ENCODE results near the gene FKBP1A.
A peak's percentile ranks its signal among the peaks of the same experiment; 100 is the strongest.
"Not testable (repeated sequence)": the region's sequence is repeated elsewhere in the genome, so short reads cannot be mapped to it uniquely, and the experiment has no call there.

Gene FKBP1A

DNA sequence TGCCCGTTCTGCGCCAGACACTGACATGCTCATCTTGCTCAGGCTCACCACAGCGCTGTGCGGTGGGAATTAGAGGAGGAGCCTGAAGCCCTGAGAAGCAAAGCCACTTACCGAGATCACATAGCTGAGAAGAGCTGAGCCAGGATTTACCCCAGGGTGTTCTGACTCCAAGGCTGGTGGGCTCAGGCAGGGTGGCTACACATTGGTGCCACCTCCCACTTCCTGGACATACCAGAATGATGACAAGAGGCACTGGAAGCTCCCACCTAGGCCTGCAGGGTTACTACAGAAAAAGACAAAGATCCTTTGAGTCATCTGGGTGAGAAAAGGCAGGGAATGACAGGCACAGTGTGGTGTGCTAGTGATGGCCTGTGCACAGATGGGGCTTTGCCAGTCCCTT, 24.4 kb upstream of the FKBP1A start:
- H3K36me3 ChIP-seq (ENCODE audit: insufficient read depth, low read length): no peaks in the 10 kb centered on the region
- H3K79me2 ChIP-seq (ENCODE audit: control insufficient read depth, insufficient read depth, low read length, unreplicated experiment): no peaks in the 10 kb centered on the region
- peak overlapping the region; percentile 30 for H2AFZ ChIP-seq (ENCODE audit: low read length, unreplicated experiment)
- peaks cover 42% of the 10 kb centered on the region for H3K4me1 ChIP-seq (ENCODE audit: control insufficient read depth, insufficient read depth, low read length, unreplicated experiment)
- no peaks in the 10 kb centered on the region for H3K27me3 ChIP-seq (ENCODE audit: insufficient read depth, low read length)
- peak overlapping the region; percentile 89 for H3K27ac ChIP-seq (ENCODE audit: low read depth, low read length)
- H3K4me3 ChIP-seq (ENCODE audit: low read depth, low read length): no peak overlapping the region

DNA sequence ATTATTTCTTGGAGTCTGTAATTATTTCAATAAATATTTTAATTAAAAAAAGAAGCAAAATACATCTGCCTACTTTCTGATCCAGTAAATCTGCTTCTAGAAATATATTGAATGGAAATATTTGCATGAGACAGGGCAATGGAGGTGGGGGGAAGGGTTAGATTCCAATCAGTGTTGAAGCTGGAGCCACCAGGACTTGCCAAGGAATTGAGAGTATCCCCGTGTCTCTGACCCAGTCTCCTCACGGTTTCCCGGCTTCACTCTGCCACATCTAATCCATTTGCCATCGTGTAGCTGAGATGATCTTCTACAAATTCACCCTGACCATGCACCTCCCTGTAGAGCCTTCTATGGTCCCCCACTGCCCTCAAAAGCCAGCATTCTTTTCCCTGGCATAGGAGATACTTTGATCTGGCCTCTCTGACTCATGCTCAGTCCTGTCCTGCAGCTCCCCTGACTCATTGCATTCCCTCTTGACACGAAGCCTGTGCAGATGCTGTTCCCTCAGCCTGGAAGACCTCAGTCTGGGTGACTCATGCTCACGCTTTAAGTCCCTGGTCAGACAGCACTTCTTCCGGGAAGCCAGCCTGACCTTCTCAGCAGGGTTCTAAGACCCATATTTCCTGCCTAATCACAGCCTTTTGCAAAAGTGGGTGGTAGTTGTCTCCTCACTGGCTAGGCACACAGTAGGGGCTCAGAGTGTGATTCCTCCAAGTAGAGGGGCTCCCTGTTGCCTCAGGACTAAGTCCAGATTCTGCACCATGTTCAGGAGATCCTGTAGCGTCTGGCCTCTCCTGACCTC, 23.0 kb upstream of the FKBP1A start:
- Histone ChIP-seq H3K79me2 (ENCODE audit: control insufficient read depth, insufficient read depth, low read length, unreplicated experiment) (no peaks in the 10 kb centered on the region), H2AFZ (ENCODE audit: low read length, unreplicated experiment) (peak overlapping the region; percentile 42), H3K4me1 (ENCODE audit: control insufficient read depth, insufficient read depth, low read length, unreplicated experiment) (peaks cover 42% of the 10 kb centered on the region), H3K27ac (ENCODE audit: low read depth, low read length) (peak overlapping the region; percentile 89), H3K27me3 (ENCODE audit: insufficient read depth, low read length) (no peaks in the 10 kb centered on the region), H3K4me3 (ENCODE audit: low read depth, low read length) (peak overlapping the region; percentile 37; the same call in 1 of the 2 replicates), H3K36me3 (ENCODE audit: insufficient read depth, low read length) (no peaks in the 10 kb centered on the region)

DNA sequence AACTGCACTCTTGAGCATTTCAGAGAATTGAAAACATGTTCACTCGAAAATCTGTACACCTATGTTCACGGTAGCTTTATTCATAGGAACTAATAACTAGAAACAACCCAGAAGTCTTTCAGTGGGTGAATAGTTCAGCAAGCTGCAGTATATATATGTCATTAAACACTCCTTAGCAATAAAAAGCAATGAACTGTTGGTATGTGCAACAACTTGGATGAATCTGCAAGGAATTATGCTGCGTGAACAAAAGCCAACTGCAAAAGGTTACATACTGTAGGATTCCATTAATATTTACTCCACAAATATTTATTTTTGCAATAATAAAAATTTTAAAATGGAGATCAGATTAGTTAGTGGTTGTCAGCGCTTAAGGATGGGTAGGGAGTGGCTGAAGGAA, 22.1 kb upstream of the FKBP1A start:
- H3K4me3 ChIP-seq (ENCODE audit: low read depth, low read length): no peak overlapping the region
- H3K79me2 ChIP-seq (ENCODE audit: control insufficient read depth, insufficient read depth, low read length, unreplicated experiment): no peaks in the 10 kb centered on the region
- peaks cover 42% of the 10 kb centered on the region for H3K4me1 ChIP-seq (ENCODE audit: control insufficient read depth, insufficient read depth, low read length, unreplicated experiment)
- no peaks in the 10 kb centered on the region for H3K27me3 ChIP-seq (ENCODE audit: insufficient read depth, low read length)
- H2AFZ ChIP-seq (ENCODE audit: low read length, unreplicated experiment): peak overlapping the region; percentile 15
- H3K36me3 ChIP-seq (ENCODE audit: insufficient read depth, low read length): no peaks in the 10 kb centered on the region
- no peak overlapping the region for H3K27ac ChIP-seq (ENCODE audit: low read depth, low read length)

GRCh38 chr20:1405801-1406200, 12.9 kb upstream of the FKBP1A start:
- H3K27ac ChIP-seq (ENCODE audit: low read depth, low read length): no peak overlapping the region
- no peaks in the 10 kb centered on the region for H3K79me2 ChIP-seq (ENCODE audit: control insufficient read depth, insufficient read depth, low read length, unreplicated experiment)
- no peaks in the 10 kb centered on the region for H3K4me1 ChIP-seq (ENCODE audit: control insufficient read depth, insufficient read depth, low read length, unreplicated experiment)
- no peaks in the 10 kb centered on the region for H3K36me3 ChIP-seq (ENCODE audit: insufficient read depth, low read length)
- H2AFZ ChIP-seq (ENCODE audit: low read length, unreplicated experiment): no peak overlapping the region
- H3K4me3 ChIP-seq (ENCODE audit: low read depth, low read length): no peak overlapping the region
- no peaks in the 10 kb centered on the region for H3K27me3 ChIP-seq (ENCODE audit: insufficient read depth, low read length)

GRCh38 chr20:1403624-1404023, 10.8 kb upstream of the FKBP1A start:
- H3K4me1 ChIP-seq (ENCODE audit: control insufficient read depth, insufficient read depth, low read length, unreplicated experiment): peaks cover 7% of the 10 kb centered on the region
- H2AFZ ChIP-seq (ENCODE audit: low read length, unreplicated experiment): no peak overlapping the region
- H3K79me2 ChIP-seq (ENCODE audit: control insufficient read depth, insufficient read depth, low read length, unreplicated experiment): no peaks in the 10 kb centered on the region
- no peaks in the 10 kb centered on the region for H3K36me3 ChIP-seq (ENCODE audit: insufficient read depth, low read length)
- H3K27me3 ChIP-seq (ENCODE audit: insufficient read depth, low read length): no peaks in the 10 kb centered on the region
- H3K4me3 ChIP-seq (ENCODE audit: low read depth, low read length): no peak overlapping the region
- no peak overlapping the region for H3K27ac ChIP-seq (ENCODE audit: low read depth, low read length)

GRCh38 chr20:1402149-1402548, 9.3 kb upstream of the FKBP1A start:
- Histone ChIP-seq H3K4me1 (ENCODE audit: control insufficient read depth, insufficient read depth, low read length, unreplicated experiment) (peaks cover 7% of the 10 kb centered on the region), H3K4me3 (ENCODE audit: low read depth, low read length) (no peak overlapping the region), H3K27ac (ENCODE audit: low read depth, low read length) (no peak overlapping the region), H2AFZ (ENCODE audit: low read length, unreplicated experiment) (no peak overlapping the region), H3K36me3 (ENCODE audit: insufficient read depth, low read length) (no peaks in the 10 kb centered on the region), H3K79me2 (ENCODE audit: control insufficient read depth, insufficient read depth, low read length, unreplicated experiment) (no peaks in the 10 kb centered on the region), H3K27me3 (ENCODE audit: insufficient read depth, low read length) (no peaks in the 10 kb centered on the region)

- Histone ChIP-seq H3K79me2 (ENCODE audit: control insufficient read depth, insufficient read depth, low read length, unreplicated experiment) (no peaks in the 10 kb centered on the region), H3K36me3 (ENCODE audit: insufficient read depth, low read length) (no peaks in the 10 kb centered on the region), H3K27ac (ENCODE audit: low read depth, low read length) (no peak overlapping the region), H3K4me3 (ENCODE audit: low read depth, low read length) (no peak overlapping the region), H3K4me1 (ENCODE audit: control insufficient read depth, insufficient read depth, low read length, unreplicated experiment) (peaks cover 7% of the 10 kb centered on the region), H2AFZ (ENCODE audit: low read length, unreplicated experiment) (no peak overlapping the region), H3K27me3 (ENCODE audit: insufficient read depth, low read length) (no peaks in the 10 kb centered on the region)
Observed at GRCh38 chr20:1401451-1401907, 8.6 kb upstream of the FKBP1A start.

- H3K27ac ChIP-seq (ENCODE audit: low read depth, low read length); H2AFZ ChIP-seq (ENCODE audit: low read length, unreplicated experiment); H3K36me3 ChIP-seq (ENCODE audit: insufficient read depth, low read length); H3K4me3 ChIP-seq (ENCODE audit: low read depth, low read length); H3K4me1 ChIP-seq (ENCODE audit: control insufficient read depth, insufficient read depth, low read length, unreplicated experiment); H3K79me2 ChIP-seq (ENCODE audit: control insufficient read depth, insufficient read depth, low read length, unreplicated experiment); H3K27me3 ChIP-seq (ENCODE audit: insufficient read depth, low read length): not testable (repeated sequence)
Observed at GRCh38 chr20:1399678-1400366, 7.0 kb upstream of the FKBP1A start.

- not testable (repeated sequence) for H3K4me1 ChIP-seq (ENCODE audit: control insufficient read depth, insufficient read depth, low read length, unreplicated experiment); H3K27ac ChIP-seq (ENCODE audit: low read depth, low read length)
Observed at GRCh38 chr20:1398185-1398584, 5.3 kb upstream of the FKBP1A start.

DNA sequence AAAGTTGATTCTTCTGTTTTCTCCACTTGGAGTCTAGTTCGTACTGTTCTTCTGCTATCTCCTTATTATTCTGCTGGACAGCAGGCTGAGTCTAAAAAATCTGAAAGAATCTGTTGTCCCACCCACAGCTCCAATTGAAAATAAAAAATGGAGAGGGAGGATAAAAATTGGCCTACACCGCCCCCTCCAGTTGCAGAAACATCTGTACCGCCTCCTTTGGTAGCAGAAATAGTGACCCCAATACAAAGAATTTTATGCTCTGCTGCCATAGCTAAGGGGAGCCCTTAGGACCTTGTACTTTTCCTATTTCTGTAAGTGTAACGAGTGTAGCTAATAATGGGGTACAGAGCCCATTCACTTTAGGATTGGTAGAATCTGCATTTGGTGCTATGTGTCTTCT, 4.9 kb upstream of the FKBP1A start:
- Histone ChIP-seq H2AFZ (ENCODE audit: low read length, unreplicated experiment) (no peak overlapping the region), H3K4me3 (ENCODE audit: low read depth, low read length) (no peak overlapping the region), H3K4me1 (ENCODE audit: control insufficient read depth, insufficient read depth, low read length, unreplicated experiment) (peaks cover 7% of the 10 kb centered on the region), H3K36me3 (ENCODE audit: insufficient read depth, low read length) (no peaks in the 10 kb centered on the region), H3K79me2 (ENCODE audit: control insufficient read depth, insufficient read depth, low read length, unreplicated experiment) (peaks cover 2% of the 10 kb centered on the region), H3K27ac (ENCODE audit: low read depth, low read length) (no peak overlapping the region), H3K27me3 (ENCODE audit: insufficient read depth, low read length) (no peaks in the 10 kb centered on the region)

More at GRCh38 chr20:1398185-1398584, 5.3 kb upstream of the FKBP1A start:
- not testable (repeated sequence) for H2AFZ ChIP-seq (ENCODE audit: low read length, unreplicated experiment); H3K4me3 ChIP-seq (ENCODE audit: low read depth, low read length); H3K79me2 ChIP-seq (ENCODE audit: control insufficient read depth, insufficient read depth, low read length, unreplicated experiment); H3K36me3 ChIP-seq (ENCODE audit: insufficient read depth, low read length); H3K27me3 ChIP-seq (ENCODE audit: insufficient read depth, low read length)

- Histone ChIP-seq H3K79me2 (ENCODE audit: control insufficient read depth, insufficient read depth, low read length, unreplicated experiment) (peaks cover 12% of the 10 kb centered on the region), H3K27ac (ENCODE audit: low read depth, low read length) (no peak overlapping the region), H3K36me3 (ENCODE audit: insufficient read depth, low read length) (no peaks in the 10 kb centered on the region), H2AFZ (ENCODE audit: low read length, unreplicated experiment) (no peak overlapping the region), H3K4me3 (ENCODE audit: low read depth, low read length) (no peak overlapping the region), H3K4me1 (ENCODE audit: control insufficient read depth, insufficient read depth, low read length, unreplicated experiment) (peaks cover 7% of the 10 kb centered on the region), H3K27me3 (ENCODE audit: insufficient read depth, low read length) (no peaks in the 10 kb centered on the region)
Observed at GRCh38 chr20:1396702-1397101, 3.8 kb upstream of the FKBP1A start.

All from ACC112 (cell line).